SK-N-SH (cell line): ENCODE data around the gene MCF2L2.

ENCODE experiments used
- CTCF ChIP-seq: fragments of 200-600 bp; sonication (generic); IDR thresholded peaks from 2 replicates; pipeline ENCODE4 v1.6.1; 2017; ENCODE audit warnings: antibody characterized with exemption, mild to moderate bottlenecking, moderate library complexity
- EP300 ChIP-seq, 2 experiments: IDR thresholded peaks; 2 replicates each; pipeline versions ENCODE4 v1.4.0 to v1.6.1; 2012; ENCODE audit warnings: borderline replicate concordance in 1 of 2, low read depth in 1 of 2, low read length in 1 of 2
- EZH2phosphoT487 ChIP-seq: fragments of 200-600 bp; sonication (generic); IDR thresholded peaks from 2 replicates; pipeline ENCODE4 v1.6.1; 2017; ENCODE audit warnings: low read depth, mixed run types, mild to moderate bottlenecking, antibody characterized with exemption, moderate library complexity, borderline replicate concordance
- FOXJ3 ChIP-seq: sonication (generic); formaldehyde crosslinking; IDR thresholded peaks from 2 replicates; pipeline ENCODE4 v1.5.1; 2020; ENCODE audit warnings: mild to moderate bottlenecking, missing genetic modification reagents
- MXI1 ChIP-seq: IDR thresholded peaks from 2 replicates; pipeline ENCODE4 v1.6.1; 2012; ENCODE audit warnings: mild to moderate bottlenecking, low read depth, low read length, improper control_type of control experiment
- POLR2AphosphoS5 ChIP-seq: IDR thresholded peaks from 2 replicates; pipeline ENCODE4 v1.6.1; 2012; ENCODE audit warnings: low read depth, low read length
- RAD21 ChIP-seq: IDR thresholded peaks from 2 replicates; pipeline ENCODE4 v1.6.1; 2012; ENCODE audit warnings: mild to moderate bottlenecking, low read length
- TEAD4 ChIP-seq: IDR thresholded peaks from 2 replicates; pipeline ENCODE4 v1.4.0; 2012; ENCODE audit warnings: mild to moderate bottlenecking, borderline replicate concordance; ENCODE audit not compliant: insufficient read depth
- TF ChIP-seq, protein P1 (sequence below): IDR thresholded peaks from 2 replicates; pipeline ENCODE4; 2012
- TF ChIP-seq, protein P2 (sequence below): IDR thresholded peaks from 2 replicates; pipeline ENCODE4 v1.4.0; 2012; ENCODE audit warnings: low read depth, borderline replicate concordance

- TF ChIP-seq CTCF (no peak), MXI1 (no peak), EP300 (IDR thresholded peaks at IDR 0.05; ENCODE audit: borderline replicate concordance in 1 of 2, low read depth in 1 of 2, low read length in 1 of 2) (no peak), RAD21 (no peak), POLR2AphosphoS5 (no peak), FOXJ3 (CRISPR knock-in tag) (no peak), TEAD4 (no peak), EZH2phosphoT487 (no peak)
- TF ChIP-seq, protein P1, sequence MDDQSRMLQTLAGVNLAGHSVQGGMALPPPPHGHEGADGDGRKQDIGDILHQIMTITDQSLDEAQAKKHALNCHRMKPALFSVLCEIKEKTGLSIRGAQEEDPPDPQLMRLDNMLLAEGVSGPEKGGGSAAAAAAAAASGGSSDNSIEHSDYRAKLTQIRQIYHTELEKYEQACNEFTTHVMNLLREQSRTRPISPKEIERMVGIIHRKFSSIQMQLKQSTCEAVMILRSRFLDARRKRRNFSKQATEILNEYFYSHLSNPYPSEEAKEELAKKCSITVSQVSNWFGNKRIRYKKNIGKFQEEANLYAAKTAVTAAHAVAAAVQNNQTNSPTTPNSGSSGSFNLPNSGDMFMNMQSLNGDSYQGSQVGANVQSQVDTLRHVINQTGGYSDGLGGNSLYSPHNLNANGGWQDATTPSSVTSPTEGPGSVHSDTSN, result no peak
- TF ChIP-seq, protein P2, sequence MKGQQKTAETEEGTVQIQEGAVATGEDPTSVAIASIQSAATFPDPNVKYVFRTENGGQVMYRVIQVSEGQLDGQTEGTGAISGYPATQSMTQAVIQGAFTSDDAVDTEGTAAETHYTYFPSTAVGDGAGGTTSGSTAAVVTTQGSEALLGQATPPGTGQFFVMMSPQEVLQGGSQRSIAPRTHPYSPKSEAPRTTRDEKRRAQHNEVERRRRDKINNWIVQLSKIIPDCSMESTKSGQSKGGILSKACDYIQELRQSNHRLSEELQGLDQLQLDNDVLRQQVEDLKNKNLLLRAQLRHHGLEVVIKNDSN, result no peak
Measured at GRCh38 chr3:183260167-183260904, 168.1 kb downstream of the MCF2L2 start.
